GM12873 (cell line): ENCODE results near the gene RAD51B.

Experiments
- CTCF ChIP-seq: IDR thresholded peaks from 2 replicates; pipeline ENCODE4 v1.5.1; 2012; ENCODE audit warnings: low read depth, mild to moderate bottlenecking, moderate library complexity, low read length, control low read depth; ENCODE audit not compliant: insufficient read depth; ENCODE audit errors: missing control alignments

The RAD51B gene

DNA sequence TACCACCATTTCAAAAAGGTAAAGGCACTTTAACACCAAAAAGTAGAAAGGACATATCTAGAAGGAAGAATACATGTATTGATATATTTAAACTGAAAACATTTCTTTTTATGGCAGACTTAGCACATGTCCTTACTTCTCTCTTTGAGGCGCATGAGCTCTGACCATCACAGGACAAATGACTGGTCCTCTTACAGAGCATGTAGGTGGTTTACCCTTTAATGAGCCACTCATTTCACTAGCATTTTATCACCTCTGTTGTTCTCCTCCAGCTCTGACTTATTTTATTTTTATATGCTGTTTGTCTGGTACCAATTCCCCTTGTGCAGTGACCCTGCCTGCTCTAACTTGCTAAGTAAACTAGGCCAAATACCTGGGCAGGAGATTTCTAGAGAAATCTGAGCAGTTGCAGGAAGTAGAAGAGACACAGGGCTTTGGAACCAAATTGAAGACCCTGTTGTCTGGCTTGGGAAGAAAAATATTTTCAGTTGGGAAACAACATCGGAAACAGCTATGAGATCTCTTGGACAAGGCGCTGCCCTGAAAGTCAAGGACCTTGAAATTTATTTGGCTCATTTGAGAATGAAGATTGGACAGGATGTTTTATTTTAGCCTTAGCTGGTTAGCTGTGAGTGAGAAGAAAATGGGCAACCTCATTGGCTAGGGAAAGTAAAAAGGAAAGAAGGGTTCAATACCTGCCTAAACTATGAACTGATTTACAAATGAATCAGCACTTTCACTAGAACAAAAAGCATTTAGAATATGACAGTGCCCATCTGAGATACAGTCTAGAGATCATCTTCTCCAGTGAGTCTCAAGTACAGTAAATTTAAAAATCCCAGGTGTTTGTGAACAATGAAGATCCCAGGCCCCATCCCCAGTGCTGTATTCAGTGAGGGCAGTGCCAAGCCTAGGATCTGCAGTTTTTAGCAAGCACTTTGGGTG lies 598.9 kb downstream of the RAD51B start:
- TF ChIP-seq CTCF: no peak

GRCh38 chr14:68420350-68420749 lies 600.8 kb downstream of the RAD51B start:
- no peak for TF ChIP-seq CTCF

DNA sequence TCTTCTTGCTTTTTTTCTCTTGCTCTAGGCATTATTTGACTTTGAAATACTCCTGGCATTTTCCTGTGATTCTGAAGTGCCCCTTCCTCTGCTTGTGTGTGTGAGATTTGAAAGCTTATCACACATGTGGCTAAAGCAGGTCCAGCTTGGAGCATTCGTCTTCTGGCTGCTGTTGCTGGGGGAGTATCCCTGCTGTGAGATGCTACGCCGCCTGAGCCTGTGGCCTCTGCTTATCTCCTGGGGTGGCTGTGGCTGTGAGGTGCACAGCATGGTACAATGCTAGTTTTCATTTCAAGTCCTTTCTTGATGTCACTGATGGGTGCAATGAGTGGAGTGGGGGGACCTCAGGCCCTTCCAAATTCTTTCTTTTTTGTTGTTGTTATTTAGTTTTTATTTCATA lies 601.5 kb downstream of the RAD51B start:
- no peak for TF ChIP-seq CTCF

- TF ChIP-seq CTCF: no peak
Observed at GRCh38 chr14:68423686-68424085, 604.1 kb downstream of the RAD51B start.

GRCh38 chr14:68424443-68425172 lies 605.0 kb downstream of the RAD51B start:
- no peak for TF ChIP-seq CTCF

GRCh38 chr14:68426661-68427549 lies 607.3 kb downstream of the RAD51B start:
- no peak for TF ChIP-seq CTCF

GRCh38 chr14:68427550-68427890 lies 607.9 kb downstream of the RAD51B start:
- TF ChIP-seq CTCF: no peak
